ENCODE data around the gene ZNF678.

DNA sequence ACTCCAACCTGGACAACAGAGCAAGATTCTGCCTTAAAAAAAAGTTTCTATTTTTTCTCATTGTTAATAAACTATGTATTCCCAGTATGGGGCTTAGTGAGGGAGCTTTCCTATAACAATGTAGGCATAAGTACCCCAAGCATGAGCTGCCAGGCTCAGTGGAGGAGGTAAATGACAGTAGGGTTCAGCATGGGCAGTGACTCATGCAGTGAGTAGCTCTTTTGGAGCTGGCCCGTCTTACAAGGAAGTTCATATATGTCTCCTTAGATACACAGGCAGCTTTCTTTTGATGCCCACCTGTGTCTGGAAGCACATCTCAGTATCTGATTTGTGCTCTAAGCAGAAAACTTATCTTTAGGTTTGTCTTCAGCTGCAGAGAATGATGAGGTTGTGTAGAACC, 57.9 kb downstream of the ZNF678 start:
- TF ChIP-seq, protein P1, sequence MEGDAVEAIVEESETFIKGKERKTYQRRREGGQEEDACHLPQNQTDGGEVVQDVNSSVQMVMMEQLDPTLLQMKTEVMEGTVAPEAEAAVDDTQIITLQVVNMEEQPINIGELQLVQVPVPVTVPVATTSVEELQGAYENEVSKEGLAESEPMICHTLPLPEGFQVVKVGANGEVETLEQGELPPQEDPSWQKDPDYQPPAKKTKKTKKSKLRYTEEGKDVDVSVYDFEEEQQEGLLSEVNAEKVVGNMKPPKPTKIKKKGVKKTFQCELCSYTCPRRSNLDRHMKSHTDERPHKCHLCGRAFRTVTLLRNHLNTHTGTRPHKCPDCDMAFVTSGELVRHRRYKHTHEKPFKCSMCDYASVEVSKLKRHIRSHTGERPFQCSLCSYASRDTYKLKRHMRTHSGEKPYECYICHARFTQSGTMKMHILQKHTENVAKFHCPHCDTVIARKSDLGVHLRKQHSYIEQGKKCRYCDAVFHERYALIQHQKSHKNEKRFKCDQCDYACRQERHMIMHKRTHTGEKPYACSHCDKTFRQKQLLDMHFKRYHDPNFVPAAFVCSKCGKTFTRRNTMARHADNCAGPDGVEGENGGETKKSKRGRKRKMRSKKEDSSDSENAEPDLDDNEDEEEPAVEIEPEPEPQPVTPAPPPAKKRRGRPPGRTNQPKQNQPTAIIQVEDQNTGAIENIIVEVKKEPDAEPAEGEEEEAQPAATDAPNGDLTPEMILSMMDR (IDR thresholded peaks at IDR 0.05): no peak
- TF ChIP-seq POLR2AphosphoS5 (IDR thresholded peaks at IDR 0.05): no peak
